Mucosa of descending colon (tissue), 3 donors: ENCODE data around the gene ATG10. TPM values are rescaled to one million over a fixed set of nuclear protein-coding genes. Genes with fewer than 3 reads are reported as not detected.
"Not testable (repeated sequence)": the region's sequence is repeated elsewhere in the genome, so short reads cannot be mapped to it uniquely, and the experiment has no call there.

Experiments used
- ATAC-seq: fragments of 200-7000 bp; cut with Tn5 transposase; one replicate; pipeline ENCODE4 v1.9.1; 2020; ENCODE audit warnings: mild to moderate bottlenecking, moderate library complexity
- DNase-seq, 3 donors: peaks; one replicate each; pipeline ENCODE4 v3.0.0-alpha.2; 2020
- H3K36me3 ChIP-seq: fragments of 200-600 bp; one replicate; pipeline ENCODE4 v1.8.0; 2021; ENCODE audit warnings: low read depth, mild to moderate bottlenecking
- H3K4me1 ChIP-seq: fragments of 200-600 bp; one replicate; pipeline ENCODE4 v1.8.0; 2021; ENCODE audit warnings: low read depth, mild to moderate bottlenecking
- H3K4me3 ChIP-seq: fragments of 200-600 bp; one replicate; pipeline ENCODE4 v1.8.0; 2021; ENCODE audit warnings: mild to moderate bottlenecking
- H3K9me3 ChIP-seq: fragments of 200-600 bp; one replicate; pipeline ENCODE4 v1.8.0; 2021; ENCODE audit warnings: mild to moderate bottlenecking
- intact Hi-C, 2 donors: fragments of 100-400 bp; cut with DNase I in 1 of 2; cut with micrococcal nuclease in 1 of 2; formaldehyde crosslinking; loops; one replicate each; pipeline versions ENCODE4 v1.11.0 to v1.11.1; 2022; cut with DNase I, micrococcal nuclease
- total RNA-seq, 3 donors: library from RNA; stranded (reverse); fragmentation: NEBNext Ultra II Directional in 2 of 3; extraction: Animal tissue kit (Norgen Biotek cat#: 25700) in 2 of 3; gene quantifications; one replicate each; pipeline versions ENCODE4 v1.2.1 to v1.2.4, GENCODE V29; 2021 to 2023
- TF ChIP-seq, protein P1 (sequence below): fragments of 200-600 bp; IDR thresholded peaks from one replicate; pipeline ENCODE4 v1.8.0; 2022; ENCODE audit warnings: antibody characterized with exemption, mild to moderate bottlenecking
- donor health status: DM: no; HTN: no; CAD: no; lungs with moderate emphysema.
- donor health status: DM: no; HTN: no; CAD: no.
- donor health status: DM: no; HTN: yes; CAD: no.

The ATG10 gene
- total RNA-seq, 3 donors from 2014 or later = 5.9 to 8.8 (median 7.0) TPM

- H3K36me3 ChIP-seq = no peaks in the 10 kb centered on the region
- TF ChIP-seq, protein P1, sequence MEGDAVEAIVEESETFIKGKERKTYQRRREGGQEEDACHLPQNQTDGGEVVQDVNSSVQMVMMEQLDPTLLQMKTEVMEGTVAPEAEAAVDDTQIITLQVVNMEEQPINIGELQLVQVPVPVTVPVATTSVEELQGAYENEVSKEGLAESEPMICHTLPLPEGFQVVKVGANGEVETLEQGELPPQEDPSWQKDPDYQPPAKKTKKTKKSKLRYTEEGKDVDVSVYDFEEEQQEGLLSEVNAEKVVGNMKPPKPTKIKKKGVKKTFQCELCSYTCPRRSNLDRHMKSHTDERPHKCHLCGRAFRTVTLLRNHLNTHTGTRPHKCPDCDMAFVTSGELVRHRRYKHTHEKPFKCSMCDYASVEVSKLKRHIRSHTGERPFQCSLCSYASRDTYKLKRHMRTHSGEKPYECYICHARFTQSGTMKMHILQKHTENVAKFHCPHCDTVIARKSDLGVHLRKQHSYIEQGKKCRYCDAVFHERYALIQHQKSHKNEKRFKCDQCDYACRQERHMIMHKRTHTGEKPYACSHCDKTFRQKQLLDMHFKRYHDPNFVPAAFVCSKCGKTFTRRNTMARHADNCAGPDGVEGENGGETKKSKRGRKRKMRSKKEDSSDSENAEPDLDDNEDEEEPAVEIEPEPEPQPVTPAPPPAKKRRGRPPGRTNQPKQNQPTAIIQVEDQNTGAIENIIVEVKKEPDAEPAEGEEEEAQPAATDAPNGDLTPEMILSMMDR = no peak
- peaks cover 3% of the 10 kb centered on the region for H3K9me3 ChIP-seq
- no peak overlapping the region for H3K4me3 ChIP-seq
- DNase-seq = no peak
- no peaks in the 10 kb centered on the region for H3K4me1 ChIP-seq
- intact Hi-C loops = no loop called here
- ATAC-seq = no peak
Observed at GRCh38 chr5:81936066-81936465, 35.8 kb upstream of the ATG10 start.

- intact Hi-C loops = no loop called here
- H3K4me3 ChIP-seq = no peak overlapping the region
- TF ChIP-seq, protein P1 = no peak
- no peaks in the 10 kb centered on the region for H3K4me1 ChIP-seq
- H3K9me3 ChIP-seq = peaks cover 3% of the 10 kb centered on the region
- H3K36me3 ChIP-seq = no peaks in the 10 kb centered on the region
- no peak for ATAC-seq
- DNase-seq = no peak
Observed at GRCh38 chr5:81936750-81937149, 35.1 kb upstream of the ATG10 start.

DNA sequence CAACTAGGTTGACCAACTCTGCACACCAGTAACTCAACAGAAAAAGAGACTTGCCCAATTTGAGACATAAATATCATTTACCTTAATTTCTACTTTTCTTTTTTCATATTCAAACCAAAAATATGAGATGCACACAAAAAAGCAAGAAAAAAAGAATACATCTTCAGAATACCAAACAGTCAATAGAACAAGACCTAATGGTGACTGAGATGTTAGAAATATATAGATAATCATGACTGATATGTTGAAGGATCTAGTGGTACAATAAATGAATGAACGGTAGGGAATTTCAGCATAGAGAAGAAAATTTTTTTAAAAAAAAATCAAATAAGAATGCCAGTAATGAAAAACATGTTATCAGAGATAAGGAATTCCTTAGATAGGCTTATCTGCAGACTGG lies 29.1 kb upstream of the ATG10 start:
- Histone ChIP-seq H3K9me3 (peaks cover 9% of the 10 kb centered on the region), H3K4me1 (no peaks in the 10 kb centered on the region), H3K36me3 (no peaks in the 10 kb centered on the region), H3K4me3 (no peak overlapping the region)
- TF ChIP-seq, protein P1 = no peak
- intact Hi-C loops = no loop called here
- DNase-seq = no peak
- ATAC-seq = no peak

GRCh38 chr5:81948349-81948748 lies 23.5 kb upstream of the ATG10 start:
- intact Hi-C loops = no loop called here
- TF ChIP-seq, protein P1 = no peak
- no peak overlapping the region for H3K4me3 ChIP-seq
- H3K9me3 ChIP-seq = no peaks in the 10 kb centered on the region
- DNase-seq (no peak), ATAC-seq (no peak)
- no peaks in the 10 kb centered on the region for H3K36me3 ChIP-seq
- no peaks in the 10 kb centered on the region for H3K4me1 ChIP-seq

DNA sequence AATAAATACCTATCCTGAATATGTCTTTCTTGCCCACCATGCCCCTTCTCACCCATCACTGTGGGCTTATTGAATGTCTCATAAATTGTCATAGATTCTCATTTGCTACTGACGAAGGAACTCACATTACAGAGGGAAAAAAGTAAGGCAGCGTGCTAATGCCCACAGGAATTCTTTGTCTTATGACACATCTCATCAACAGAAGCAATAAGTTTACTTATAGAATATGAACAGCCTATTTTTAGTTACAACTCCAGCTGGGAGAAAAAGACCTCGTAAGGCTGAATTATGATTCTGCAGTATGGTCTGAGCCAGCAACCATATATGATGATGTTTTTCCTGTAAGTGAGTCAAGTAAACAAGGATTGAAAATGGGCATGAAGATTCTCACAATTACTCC lies 22.4 kb upstream of the ATG10 start:
- Histone ChIP-seq H3K36me3 (no peaks in the 10 kb centered on the region), H3K4me1 (no peaks in the 10 kb centered on the region), H3K4me3 (no peak overlapping the region), H3K9me3 (no peaks in the 10 kb centered on the region)
- TF ChIP-seq, protein P1 = no peak
- DNase-seq (no peak), ATAC-seq (no peak)
- intact Hi-C loops = no loop called here

DNA sequence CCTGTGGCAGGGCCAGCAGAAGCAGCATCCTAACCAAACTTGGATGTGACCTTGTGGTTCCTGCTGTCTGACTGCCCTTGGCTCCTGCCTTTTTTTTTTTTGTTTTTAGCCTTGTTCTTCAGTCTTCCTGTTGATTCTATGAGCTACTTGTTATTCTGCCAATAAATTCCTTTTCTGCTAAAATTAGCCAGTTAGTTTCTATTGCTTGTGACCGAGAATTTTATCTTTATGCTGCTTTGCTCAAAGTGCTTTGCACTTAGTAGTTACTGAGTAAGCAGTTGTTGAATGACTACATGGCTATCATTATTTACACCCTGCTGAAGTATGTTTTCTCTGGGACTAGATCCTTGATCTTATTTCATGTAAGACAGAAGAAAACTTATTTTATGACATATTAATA lies 20.8 kb upstream of the ATG10 start:
- DNase-seq (no peak), ATAC-seq (no peak)
- Histone ChIP-seq H3K36me3 (no peaks in the 10 kb centered on the region), H3K9me3 (no peaks in the 10 kb centered on the region), H3K4me1 (no peaks in the 10 kb centered on the region), H3K4me3 (no peak overlapping the region)
- TF ChIP-seq, protein P1 = no peak
- intact Hi-C loops = no loop called here

DNA sequence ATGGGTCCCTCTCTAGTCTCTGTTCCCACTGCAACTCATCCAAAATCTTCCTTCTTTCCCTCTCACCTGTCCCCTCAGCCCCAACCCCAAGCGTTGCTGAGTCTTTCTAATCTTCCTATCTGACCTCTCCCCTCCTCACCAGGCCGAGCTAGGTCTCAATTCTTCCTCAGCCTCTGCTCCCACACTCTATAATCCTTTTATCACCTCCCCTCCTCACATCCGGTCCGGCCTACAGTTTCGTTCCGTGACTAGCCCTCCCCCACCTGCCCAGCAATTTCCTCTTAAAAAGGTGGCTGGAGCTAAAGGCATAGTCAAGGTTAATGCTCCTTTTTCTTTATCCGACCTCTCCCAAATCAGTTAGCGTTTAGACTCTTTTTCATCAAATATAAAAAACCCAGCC lies 17.0 kb upstream of the ATG10 start:
- DNase-seq, H3K4me3 ChIP-seq, ATAC-seq, intact Hi-C loops, H3K9me3 ChIP-seq, H3K36me3 ChIP-seq, H3K4me1 ChIP-seq: not testable (repeated sequence)

DNA sequence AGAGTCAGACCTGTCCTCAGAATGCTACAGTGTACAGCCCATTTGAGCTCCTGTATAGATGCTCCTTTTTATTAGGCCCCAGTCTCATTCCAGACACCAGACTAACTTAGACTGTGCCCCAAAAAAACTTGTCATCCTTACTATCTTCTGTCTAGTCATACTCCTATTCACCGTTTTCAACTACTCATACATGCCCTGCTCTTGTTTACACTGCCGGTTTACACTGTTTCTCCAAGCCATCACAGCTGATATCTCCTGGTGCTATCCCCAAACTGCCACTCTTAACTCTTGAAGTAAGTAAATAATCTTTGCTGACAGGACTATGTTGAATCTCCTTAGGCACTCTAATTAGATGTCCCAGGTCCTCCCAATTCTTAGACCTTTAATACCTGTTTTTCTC lies 13.7 kb upstream of the ATG10 start:
- H3K4me3 ChIP-seq, DNase-seq, H3K4me1 ChIP-seq, intact Hi-C loops, H3K36me3 ChIP-seq, ATAC-seq, H3K9me3 ChIP-seq: not testable (repeated sequence)
